Neuronal stem cell (in vitro differentiated cells): ENCODE data around the gene NPHS2.
"Not testable (repeated sequence)": the region's sequence is repeated elsewhere in the genome, so short reads cannot be mapped to it uniquely, and the experiment has no call there.

ENCODE experiments used
- DNase-seq: peaks from one replicate; pipeline ENCODE4 v3.0.0-alpha.2; 2013; ENCODE audit warnings: low spot score
- H2AFZ ChIP-seq: one replicate; pipeline ENCODE4 v1.6.1; 2013; ENCODE audit warnings: mild to moderate bottlenecking, low read length, inconsistent platforms
- H2AK5ac ChIP-seq: 2 replicates; pipeline ENCODE4 v1.6.1; 2013; ENCODE audit warnings: low read depth, mild to moderate bottlenecking, inconsistent platforms, low read length, moderate library complexity, mixed read lengths
- H2BK120ac ChIP-seq: 2 replicates; pipeline ENCODE4 v1.6.1; 2013; ENCODE audit warnings: low read depth, mild to moderate bottlenecking, inconsistent platforms, low read length, moderate library complexity, mixed read lengths
- H2BK12ac ChIP-seq: one replicate; pipeline ENCODE4 v1.6.1; 2013; ENCODE audit warnings: low read length, inconsistent platforms
- H2BK15ac ChIP-seq: 2 replicates; pipeline ENCODE4 v1.6.1; 2013; ENCODE audit warnings: mild to moderate bottlenecking, low read length, inconsistent platforms, mixed read lengths
- H2BK5ac ChIP-seq: one replicate; pipeline ENCODE4 v1.6.1; 2013; ENCODE audit warnings: inconsistent platforms, mild to moderate bottlenecking, low read length, moderate library complexity
- H3K14ac ChIP-seq: one replicate; pipeline ENCODE4 v1.6.1; 2013; ENCODE audit warnings: low read length, inconsistent platforms
- H3K18ac ChIP-seq: 2 replicates; pipeline ENCODE4 v1.6.1; 2013; ENCODE audit warnings: low read length, inconsistent platforms
- H3K23ac ChIP-seq: 2 replicates; pipeline ENCODE4 v1.6.1; 2013; ENCODE audit warnings: low read depth, mild to moderate bottlenecking, mixed read lengths, low read length, inconsistent platforms; ENCODE audit not compliant: poor library complexity
- H3K27ac ChIP-seq: replicated peaks from 3 replicates; pipeline ENCODE4 v1.5.1; 2013; ENCODE audit warnings: low read length, inconsistent platforms
- H3K27me3 ChIP-seq, 3 experiments: 2 replicates each; pipeline ENCODE4 v1.6.1; 2013; ENCODE audit warnings: low read length in 3 of 3, mild to moderate bottlenecking in 2 of 3, inconsistent platforms in 1 of 3, low read depth in 1 of 3, mixed read lengths in 1 of 3, moderate library complexity in 1 of 3; ENCODE audit not compliant: control insufficient read depth in 3 of 3, insufficient read depth in 3 of 3
- H3K36me3 ChIP-seq, 2 donors: replicated peaks in 1 of 2; 2 replicates each; pipeline ENCODE4 v1.6.1; 2013; ENCODE audit warnings: low read length in 2 of 2; ENCODE audit not compliant: control insufficient read depth in 2 of 2, insufficient read depth in 2 of 2
- H3K4ac ChIP-seq: 2 replicates; pipeline ENCODE4 v1.6.1; 2013; ENCODE audit warnings: inconsistent platforms, mild to moderate bottlenecking, low read length, moderate library complexity
- H3K4me1 ChIP-seq, 2 donors: 1 replicate in 1 of 2; 2 replicates in 1 of 2; pipeline ENCODE4 v1.6.1; 2013; ENCODE audit warnings: low read length in 2 of 2, low read depth in 1 of 2; ENCODE audit not compliant: control insufficient read depth in 2 of 2, insufficient read depth in 1 of 2
- H3K4me2 ChIP-seq: one replicate; pipeline ENCODE4 v1.6.1; 2013; ENCODE audit warnings: mild to moderate bottlenecking, low read length, inconsistent platforms; ENCODE audit not compliant: insufficient read depth, poor library complexity, severe bottlenecking
- H3K4me3 ChIP-seq, 2 donors: 2 replicates each; pipeline ENCODE4 v1.5.1; 2013; ENCODE audit warnings: low read length in 2 of 2, mild to moderate bottlenecking in 2 of 2, inconsistent platforms in 1 of 2, moderate library complexity in 1 of 2
- H3K79me1 ChIP-seq: one replicate; pipeline ENCODE4 v1.6.1; 2013; ENCODE audit warnings: low read depth, mild to moderate bottlenecking, inconsistent platforms, low read length, moderate library complexity
- H3K9ac ChIP-seq: one replicate; pipeline ENCODE4 v1.6.1; 2013; ENCODE audit warnings: mild to moderate bottlenecking, low read depth, low read length, inconsistent platforms; ENCODE audit not compliant: poor library complexity
- H3K9me3 ChIP-seq, 2 donors: replicated peaks in 1 of 2; 2 replicates each; pipeline versions ENCODE3 to v1.6.1; 2013; ENCODE audit warnings: low read length in 2 of 2, mild to moderate bottlenecking in 2 of 2, inconsistent platforms in 1 of 2, low read depth in 1 of 2, mixed read lengths in 1 of 2, moderate library complexity in 1 of 2; ENCODE audit not compliant: control insufficient read depth in 2 of 2, insufficient read depth in 1 of 2
- H4K8ac ChIP-seq: one replicate; pipeline ENCODE4 v1.6.1; 2013; ENCODE audit warnings: low read depth, mild to moderate bottlenecking, inconsistent platforms, low read length, moderate library complexity
- H4K91ac ChIP-seq: one replicate; pipeline ENCODE4 v1.6.1; 2013; ENCODE audit warnings: low read length, low read depth, mild to moderate bottlenecking, inconsistent platforms; ENCODE audit not compliant: poor library complexity
- WGBS, 2 donors: extraction: QIAGEN DNeasy Blood & Tissue Kit; methylation state at CpG; one replicate each; pipeline ENCODE4 v1.1.7; 2013; ENCODE audit warnings: missing lambda C conversion rate in 2 of 2, mixed read lengths in 1 of 2; ENCODE audit not compliant: insufficient read length in 2 of 2, insufficient replicate concordance in 1 of 2; ENCODE audit errors: extremely low coverage in 2 of 2; 5-methylcytosine and 5-hydroxymethylcytosine counted together

Gene NPHS2

GRCh38 chr1:179518544-179518943 is 57.2 kb downstream of the NPHS2 start:
- not testable (repeated sequence) for H3K14ac ChIP-seq, H3K79me1 ChIP-seq, H3K18ac ChIP-seq, H3K4ac ChIP-seq, H3K4me2 ChIP-seq, H3K9ac ChIP-seq, H2BK12ac ChIP-seq, H3K23ac ChIP-seq, H3K27ac ChIP-seq, H2BK15ac ChIP-seq, H3K4me3 ChIP-seq, H3K4me1 ChIP-seq, DNase-seq, H2BK120ac ChIP-seq, H4K8ac ChIP-seq, H2BK5ac ChIP-seq, H2AK5ac ChIP-seq, H3K27me3 ChIP-seq, H3K36me3 ChIP-seq, H2AFZ ChIP-seq, H4K91ac ChIP-seq, H3K9me3 ChIP-seq
- WGBS, 2 donors = no CpG with 5 or more reads among the region's 1 CpG

GRCh38 chr1:179516976-179517705 is 58.6 kb downstream of the NPHS2 start:
- H3K14ac ChIP-seq = peak overlapping the region; percentile 6
- DNase-seq = no peak
- H2BK12ac ChIP-seq = no peak overlapping the region
- H2AK5ac ChIP-seq = no peak overlapping the region
- H2BK120ac ChIP-seq = no peak overlapping the region
- H3K79me1 ChIP-seq = no peaks in the 10 kb centered on the region
- H3K27ac ChIP-seq = no peak overlapping the region
- no peaks in the 10 kb centered on the region for H3K4me1 ChIP-seq
- H2BK5ac ChIP-seq = no peak overlapping the region
- H3K27me3 ChIP-seq = no peaks in the 10 kb centered on the region
- H3K4me2 ChIP-seq = no peak overlapping the region
- no CpG with 5 or more reads among the region's 11 CpGs for WGBS, 2 donors
- no peak overlapping the region for H4K8ac ChIP-seq
- no peak overlapping the region for H2BK15ac ChIP-seq
- H3K9me3 ChIP-seq = no peaks in the 10 kb centered on the region
- no peaks in the 10 kb centered on the region for H3K36me3 ChIP-seq
- no peak overlapping the region for H4K91ac ChIP-seq
- H3K18ac ChIP-seq = no peak overlapping the region
- H3K23ac ChIP-seq = no peak overlapping the region
- no peak overlapping the region for H3K4me3 ChIP-seq
- no peak overlapping the region for H2AFZ ChIP-seq
- H3K9ac ChIP-seq = no peak overlapping the region
- H3K4ac ChIP-seq = no peak overlapping the region

GRCh38 chr1:179510038-179510437 is 65.7 kb downstream of the NPHS2 start:
- no peak overlapping the region for H4K91ac ChIP-seq
- DNase-seq = no peak
- H3K4me1 ChIP-seq = no peaks in the 10 kb centered on the region
- no peaks in the 10 kb centered on the region for H3K27me3 ChIP-seq
- H2BK120ac ChIP-seq = no peak overlapping the region
- no peaks in the 10 kb centered on the region for H3K79me1 ChIP-seq
- H3K9me3 ChIP-seq = no peaks in the 10 kb centered on the region
- no peak overlapping the region for H2BK15ac ChIP-seq
- no peak overlapping the region for H4K8ac ChIP-seq
- no peak overlapping the region for H3K4me3 ChIP-seq
- no peaks in the 10 kb centered on the region for H3K36me3 ChIP-seq
- no peak overlapping the region for H3K27ac ChIP-seq
- H2BK5ac ChIP-seq = no peak overlapping the region
- H2BK12ac ChIP-seq = no peak overlapping the region
- H2AFZ ChIP-seq = no peak overlapping the region
- H3K23ac ChIP-seq = no peak overlapping the region
- no peak overlapping the region for H3K18ac ChIP-seq
- no peak overlapping the region for H3K4ac ChIP-seq
- H2AK5ac ChIP-seq = no peak overlapping the region
- no peak overlapping the region for H3K4me2 ChIP-seq
- H3K9ac ChIP-seq = no peak overlapping the region
- whole genome bisulfite sequencing, 2 donors = no CpG with 5 or more reads among the region's 2 CpGs
- H3K14ac ChIP-seq = no peak overlapping the region

GRCh38 chr1:179509384-179509783 is 66.4 kb downstream of the NPHS2 start:
- WGBS, 2 donors = no CpG with 5 or more reads among the region's 4 CpGs
- no peak overlapping the region for H4K91ac ChIP-seq

More at GRCh38 chr1:179509384-179509783, 66.4 kb downstream of the NPHS2 start:
- Histone ChIP-seq H2AFZ (no peak overlapping the region), H3K4me1 (no peaks in the 10 kb centered on the region), H2BK15ac (no peak overlapping the region), H4K8ac (no peak overlapping the region), H3K23ac (no peak overlapping the region), H2BK120ac (no peak overlapping the region), H3K4me3 (no peak overlapping the region), H2AK5ac (no peak overlapping the region), H3K9me3 (no peaks in the 10 kb centered on the region), H3K4me2 (no peak overlapping the region), H3K14ac (no peak overlapping the region), H3K18ac (no peak overlapping the region), H2BK5ac (no peak overlapping the region), H3K27me3 (no peaks in the 10 kb centered on the region), H3K27ac (no peak overlapping the region), H3K9ac (no peak overlapping the region), H3K4ac (no peak overlapping the region), H3K79me1 (no peaks in the 10 kb centered on the region), H3K36me3 (no peaks in the 10 kb centered on the region), H2BK12ac (no peak overlapping the region)
- no peak for DNase-seq
